Measurements from ENCODE around the gene FAM78A. TPM values are rescaled to one million over a fixed set of nuclear protein-coding genes. Genes with fewer than 3 reads are reported as not detected.
A peak's percentile ranks its signal among the peaks of the same experiment; 100 is the strongest.

Gene FAM78A
- total and polyA plus RNA-seq, 2 of the 8 experiments (the other 6 are each of a cell fraction or from before 2014, with no cell fraction given): 3.1 TPM

DNA sequence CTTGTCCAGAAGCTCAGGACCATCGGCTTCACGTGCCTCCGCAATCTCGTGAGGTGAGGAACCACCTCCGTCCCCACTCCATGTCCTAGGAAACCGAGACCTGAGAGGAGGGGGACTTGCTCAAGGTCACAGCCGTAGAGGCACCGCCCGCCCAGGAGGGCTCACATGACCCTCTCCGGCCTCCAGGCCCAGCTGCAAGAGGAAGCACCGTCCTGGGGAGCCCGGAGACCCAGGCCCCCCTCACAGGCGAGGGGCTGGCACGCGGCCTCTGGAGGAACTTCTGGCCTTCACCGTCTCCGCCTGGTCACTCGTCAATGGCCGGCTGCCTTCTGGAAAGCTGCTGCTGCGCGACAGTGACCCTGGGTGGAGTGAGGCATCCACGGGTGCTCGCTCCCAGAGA lies 24.2 kb downstream of the FAM78A start:
- no peaks in the 10 kb centered on the region for H3K79me1 ChIP-seq (ENCODE audit: low read depth, low read length)
- no peak overlapping the region for H2BK5ac ChIP-seq (ENCODE audit: low read depth, low read length)
- no peak overlapping the region for H2AK5ac ChIP-seq (ENCODE audit: low read depth, low read length)
- H2BK120ac ChIP-seq (replicated peaks; ENCODE audit: low read depth, low read length): no peak overlapping the region
- H3K56ac ChIP-seq (replicated peaks; ENCODE audit: insufficient read length, low read depth, low read length): no peak overlapping the region
- H4K8ac ChIP-seq (ENCODE audit: extremely low read depth, insufficient read depth, low read length): no peak overlapping the region
- H4K5ac ChIP-seq (ENCODE audit: insufficient read length, low read depth, low read length): no peak overlapping the region
- POLR2A ChIA-PET (ENCODE audit: partially characterized antibody): interaction anchor here (0.8 kb wide), 1 partner anchor 36 kb away, joined by 3 read pairs; no protein-coding TSS in a partner anchor
- no peak overlapping the region for H2AFZ ChIP-seq (ENCODE audit: low read length)
- no peak overlapping the region for H2BK15ac ChIP-seq (ENCODE audit: low read length)
- no peak overlapping the region for H3K4me3 ChIP-seq (ENCODE audit: extremely low read depth in 1 of 4, insufficient read depth in 2 of 4, low read depth in 3 of 4, low read length in 4 of 4)
- CTCF ChIA-PET (ENCODE audit: partially characterized antibody): interaction anchor here (0.6 to 2.1 kb wide), 8 partner anchors 12 to 84 kb away, joined by 3 to 7 read pairs (median 4); no protein-coding TSS in a partner anchor
- no peak overlapping the region for H3K4ac ChIP-seq (replicated peaks; ENCODE audit: insufficient read length, low read depth, low read length)
- H2BK20ac ChIP-seq (ENCODE audit: low read length): no peak overlapping the region
- H3K14ac ChIP-seq (ENCODE audit: insufficient read length): no peak overlapping the region
- no peaks in the 10 kb centered on the region for H3K27me3 ChIP-seq (replicated peaks in 1 of 4; ENCODE audit: control insufficient read depth in 3 of 4, extremely low read depth in 1 of 4, insufficient read depth in 3 of 4, low read length in 3 of 4)
- H3K23me2 ChIP-seq (ENCODE audit: low read depth, low read length): no peaks in the 10 kb centered on the region
- peak overlapping the region; percentile 50; the same call in 1 of the 2 replicates for H2BK12ac ChIP-seq (ENCODE audit: low read depth, low read length)
- H3K9ac ChIP-seq (replicated peaks in 1 of 4; ENCODE audit: extremely low read depth in 1 of 4, low read depth in 3 of 4, low read length in 3 of 4): no peak overlapping the region
- H3K79me2 ChIP-seq (ENCODE audit: control insufficient read depth in 1 of 2, insufficient read depth in 2 of 2, low read length in 2 of 2): no peaks in the 10 kb centered on the region
- no peaks in the 10 kb centered on the region for H3K36me3 ChIP-seq (ENCODE audit: control insufficient read depth in 2 of 4, insufficient read depth in 4 of 4, low read length in 3 of 4)
- H3K4me2 ChIP-seq (ENCODE audit: insufficient read depth in 1 of 2, low read depth in 2 of 2, low read length in 2 of 2): no peak overlapping the region
- H4K20me1 ChIP-seq (replicated peaks in 1 of 2; ENCODE audit: control insufficient read depth in 1 of 2, insufficient read depth in 2 of 2, low read length in 2 of 2): no peaks in the 10 kb centered on the region
- H3K9me3 ChIP-seq (ENCODE audit: insufficient read depth in 2 of 2, low read depth in 1 of 2, low read length in 1 of 2): no peaks in the 10 kb centered on the region
- no peak overlapping the region for H3K23ac ChIP-seq (ENCODE audit: insufficient read length)
- no peak overlapping the region for H3K27ac ChIP-seq (ENCODE audit: low read depth, low read length)
- DNase-seq (ENCODE audit: low read depth in 1 of 2, low spot score in 2 of 2) (no peak), FAIRE-seq (no peak)
- H4K91ac ChIP-seq (replicated peaks; ENCODE audit: insufficient read length, low read length): peak overlapping the region; percentile 15
- H3K4me1 ChIP-seq (replicated peaks in 1 of 4; ENCODE audit: control insufficient read depth in 3 of 4, insufficient read depth in 4 of 4, low read length in 3 of 4): peaks cover 0 to 6% (median 1%) of the 10 kb centered on the region in 4 experiments; a peak in 1 of 7 replicates
- H3K18ac ChIP-seq (ENCODE audit: extremely low read depth, low read length): peak overlapping the region; percentile 7; the same call in 1 of the 2 replicates
- WGBS, 2 experiments (ENCODE audit: extremely low coverage in 1 of 2, insufficient coverage in 1 of 2, insufficient read length in 1 of 2, insufficient replicate concordance in 2 of 2, low coverage in 1 of 2, low lambda C conversion rate in 2 of 2, missing lambda C conversion rate in 1 of 2): 90% methylated on average over 22 of the region's 23 CpGs; no CpG with 5 or more reads in 1 of the 2 experiments
- TF ChIP-seq ASH2L (IDR thresholded peaks at IDR 0.05; ENCODE audit: low read length) (no peak), CBX8 (IDR thresholded peaks at IDR 0.05; ENCODE audit: borderline replicate concordance, low read depth, low read length) (no peak), SP2 (IDR thresholded peaks at IDR 0.05; ENCODE audit: low read length) (no peak), HDAC6 (IDR thresholded peaks at IDR 0.05; ENCODE audit: low read depth, low read length) (no peak), ATF2 (IDR thresholded peaks at IDR 0.05; ENCODE audit: low read length) (no peak), SRF (IDR thresholded peaks at IDR 0.05; ENCODE audit: low read depth, low read length) (no peak)

All from H1 (cell line).